Activated T-cell treated with anti-CD3 and anti-CD28 coated beads, Interleukin-2, amount 50 U/mL, for 1 hour (primary cell): ENCODE measurements around the gene MAL.

Experiments used
- DNase-seq: peaks from one replicate; pipeline ENCODE4 v3.0.0-alpha.2; 2020

Gene MAL

GRCh38 chr2:95025406-95026319 lies at the start of gene MAL:
MAL (plus strand) TSS chr2:95025708; CDS start chr2:95025793, 85 bp downstream.
- peak; percentile 71 for DNase-seq

GRCh38 chr2:94977826-94978225 lies 47.7 kb upstream of the MAL start:
- DNase-seq = no peak

GRCh38 chr2:94978917-94979316 lies 46.6 kb upstream of the MAL start:
- DNase-seq = no peak

GRCh38 chr2:94979406-94980375 lies 45.8 kb upstream of the MAL start:
- DNase-seq = no peak

GRCh38 chr2:94980406-94980805 lies 45.1 kb upstream of the MAL start:
- DNase-seq = no peak

GRCh38 chr2:94982156-94982555 lies 43.4 kb upstream of the MAL start:
- no peak for DNase-seq

GRCh38 chr2:94982675-94983074 lies 42.8 kb upstream of the MAL start:
- no peak for DNase-seq

GRCh38 chr2:94984964-94985575 lies 40.4 kb upstream of the MAL start:
- DNase-seq = no peak

GRCh38 chr2:94985636-94986035 lies 39.9 kb upstream of the MAL start:
- no peak for DNase-seq

- DNase-seq = peak; percentile 31
Observed at GRCh38 chr2:94986392-94986963, 39.0 kb upstream of the MAL start.

GRCh38 chr2:94987074-94988020 lies 38.2 kb upstream of the MAL start:
- no peak for DNase-seq

- DNase-seq = no peak
Observed at GRCh38 chr2:94990956-94991355, 34.6 kb upstream of the MAL start.

- no peak for DNase-seq
Observed at GRCh38 chr2:94992360-94992759, 33.1 kb upstream of the MAL start.

- DNase-seq = no peak
Observed at GRCh38 chr2:94993176-94994062, 32.1 kb upstream of the MAL start.

- no peak for DNase-seq
Observed at GRCh38 chr2:94994063-94994913, 31.2 kb upstream of the MAL start.

GRCh38 chr2:94994914-94995552 lies 30.5 kb upstream of the MAL start:
- no peak for DNase-seq

- DNase-seq = no peak
Observed at GRCh38 chr2:94995553-94996304, 29.8 kb upstream of the MAL start.
